COR-L47 (cell line): ENCODE data around the gene ZDHHC16.
"Not testable (repeated sequence)": the region's sequence is repeated elsewhere in the genome, so short reads cannot be mapped to it uniquely, and the experiment has no call there.

ENCODE experiments used
- DNase-seq: peaks from one replicate; lab custom pipeline; 2025; lab: John Stamatoyannopoulos, UW

The ZDHHC16 gene

GRCh38 chr10:97445722-97446639, at the start of gene ZDHHC16, which contains the start of gene EXOSC1:
TSS of gene ZDHHC16 (plus strand) at chr10:97446175. CDS start at chr10:97451676, 5,501 bp downstream.
TSS of gene EXOSC1 (minus strand) at chr10:97446006. CDS start at chr10:97445985, 21 bp downstream.
- peak; percentile 70 for DNase-seq

DNA sequence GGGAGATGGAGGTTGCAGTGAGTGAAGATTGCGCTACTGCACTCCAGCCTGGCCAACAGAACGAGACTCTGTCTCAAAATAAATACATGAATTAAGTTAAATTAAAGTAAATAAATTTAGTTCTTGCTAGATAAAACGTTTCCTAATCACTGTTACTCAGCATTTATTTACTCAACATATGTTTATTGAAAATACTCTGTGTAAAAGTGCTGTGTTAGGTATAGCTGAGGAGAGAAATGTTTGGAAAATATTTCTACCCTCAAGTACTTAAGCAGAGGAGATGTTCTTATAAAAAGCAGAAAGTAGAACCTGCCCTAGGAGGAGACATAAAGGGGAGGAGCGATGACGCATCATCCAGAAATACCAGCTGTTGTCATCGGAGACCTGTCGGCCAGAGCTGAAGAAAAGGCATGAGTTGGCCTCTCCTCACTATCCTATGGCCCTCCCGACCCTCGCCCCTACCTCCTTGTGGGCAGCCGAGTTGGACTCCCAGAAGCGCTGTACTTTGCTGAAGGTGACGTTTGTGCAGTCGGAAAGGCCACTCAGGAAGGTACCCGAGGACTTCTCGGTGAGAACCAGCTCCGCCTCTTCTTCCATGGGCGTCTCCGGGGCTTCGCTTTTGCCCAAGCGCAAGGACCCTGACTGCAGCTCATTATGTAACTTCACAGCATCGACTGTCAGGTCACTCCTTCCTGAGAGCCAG, 46.0 kb upstream of the ZDHHC16 start:
- DNase-seq, result no peak

- DNase-seq, result peak; percentile 71
Observed at GRCh38 chr10:97400665-97401454, 45.1 kb upstream of the ZDHHC16 start, which contains the start of gene RRP12. TSS of gene RRP12 (minus strand) at chr10:97401340. CDS start at chr10:97401231, 109 bp downstream.

GRCh38 chr10:97401455-97401919, 44.5 kb upstream of the ZDHHC16 start:
- DNase-seq, result no peak

DNA sequence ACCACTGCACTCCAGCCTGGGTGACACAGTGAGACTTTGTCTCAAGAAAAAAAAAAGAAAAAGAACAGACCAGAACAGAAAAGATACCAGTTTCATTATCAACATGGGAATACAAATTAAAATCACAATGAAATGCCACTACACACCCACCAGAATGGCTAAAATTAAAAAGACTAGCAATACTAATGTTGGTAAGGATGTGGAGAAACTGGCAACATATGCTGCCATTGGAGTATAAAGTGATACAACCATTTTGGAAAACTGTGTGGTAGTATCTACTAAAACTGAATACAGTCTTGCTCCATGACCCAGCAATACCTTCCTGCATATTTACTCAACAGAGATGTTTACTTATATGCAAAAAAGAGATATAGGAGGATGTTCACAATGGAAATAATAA, 41.9 kb upstream of the ZDHHC16 start:
- DNase-seq, result no peak

GRCh38 chr10:97406064-97406463, 39.9 kb upstream of the ZDHHC16 start:
- DNase-seq, result no peak

GRCh38 chr10:97406483-97406882, 39.5 kb upstream of the ZDHHC16 start:
- DNase-seq, result not testable (repeated sequence)

- DNase-seq, result peak; percentile 24
Observed at GRCh38 chr10:97407211-97407951, 38.6 kb upstream of the ZDHHC16 start.

- no peak for DNase-seq
Observed at GRCh38 chr10:97407952-97408248, 38.1 kb upstream of the ZDHHC16 start.

DNA sequence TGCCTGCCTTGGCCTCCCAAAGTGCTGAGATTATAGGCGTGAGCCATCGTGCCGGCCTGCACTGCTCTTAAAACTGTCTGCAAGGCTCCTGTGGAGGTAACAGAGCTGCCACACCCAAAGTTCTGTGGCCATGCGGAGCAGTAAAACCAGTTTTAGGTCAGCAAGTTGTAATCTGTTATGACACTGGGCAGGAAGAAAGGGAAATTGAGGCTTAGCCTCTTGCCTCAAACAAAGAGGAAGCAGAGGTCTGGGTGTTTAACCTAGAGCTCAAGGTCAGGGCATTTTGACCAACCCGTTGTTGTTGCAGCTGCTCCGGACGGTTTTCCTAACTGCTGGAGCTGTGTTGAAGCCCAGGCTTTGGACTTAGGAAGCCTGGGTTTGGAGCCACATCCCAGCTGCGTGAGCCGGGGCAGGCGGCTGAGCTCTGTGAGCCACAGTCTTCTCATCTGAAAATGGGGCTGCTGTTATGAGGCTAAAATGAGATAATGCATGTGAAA, 37.4 kb upstream of the ZDHHC16 start:
- DNase-seq, result no peak

- DNase-seq, result no peak
Observed at GRCh38 chr10:97411406-97411805, 34.6 kb upstream of the ZDHHC16 start.

DNA sequence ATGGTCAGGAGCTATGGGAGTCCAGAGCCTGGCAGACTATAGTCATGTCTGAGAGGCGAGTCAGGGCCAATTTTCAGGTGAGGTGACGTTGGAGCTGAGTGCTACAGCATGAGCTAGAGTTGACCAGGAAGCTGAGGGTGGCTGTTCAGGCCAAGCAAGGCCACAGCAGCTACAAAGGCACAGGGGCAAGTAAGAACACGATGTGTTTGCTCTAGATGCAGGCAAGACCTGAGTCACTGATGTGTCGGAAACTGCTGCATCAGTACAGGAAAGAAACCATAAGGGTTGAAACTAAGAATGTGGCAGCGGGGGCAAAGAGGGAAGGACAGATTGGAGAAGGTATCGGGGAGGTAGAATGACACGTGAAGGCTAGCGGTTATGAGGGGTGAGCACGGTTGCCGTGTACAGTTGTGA, 33.1 kb upstream of the ZDHHC16 start:
- no peak for DNase-seq

- DNase-seq, result no peak
Observed at GRCh38 chr10:97416565-97416964, 29.4 kb upstream of the ZDHHC16 start.

GRCh38 chr10:97423757-97424098, 22.2 kb upstream of the ZDHHC16 start:
- DNase-seq, result not testable (repeated sequence)

DNA sequence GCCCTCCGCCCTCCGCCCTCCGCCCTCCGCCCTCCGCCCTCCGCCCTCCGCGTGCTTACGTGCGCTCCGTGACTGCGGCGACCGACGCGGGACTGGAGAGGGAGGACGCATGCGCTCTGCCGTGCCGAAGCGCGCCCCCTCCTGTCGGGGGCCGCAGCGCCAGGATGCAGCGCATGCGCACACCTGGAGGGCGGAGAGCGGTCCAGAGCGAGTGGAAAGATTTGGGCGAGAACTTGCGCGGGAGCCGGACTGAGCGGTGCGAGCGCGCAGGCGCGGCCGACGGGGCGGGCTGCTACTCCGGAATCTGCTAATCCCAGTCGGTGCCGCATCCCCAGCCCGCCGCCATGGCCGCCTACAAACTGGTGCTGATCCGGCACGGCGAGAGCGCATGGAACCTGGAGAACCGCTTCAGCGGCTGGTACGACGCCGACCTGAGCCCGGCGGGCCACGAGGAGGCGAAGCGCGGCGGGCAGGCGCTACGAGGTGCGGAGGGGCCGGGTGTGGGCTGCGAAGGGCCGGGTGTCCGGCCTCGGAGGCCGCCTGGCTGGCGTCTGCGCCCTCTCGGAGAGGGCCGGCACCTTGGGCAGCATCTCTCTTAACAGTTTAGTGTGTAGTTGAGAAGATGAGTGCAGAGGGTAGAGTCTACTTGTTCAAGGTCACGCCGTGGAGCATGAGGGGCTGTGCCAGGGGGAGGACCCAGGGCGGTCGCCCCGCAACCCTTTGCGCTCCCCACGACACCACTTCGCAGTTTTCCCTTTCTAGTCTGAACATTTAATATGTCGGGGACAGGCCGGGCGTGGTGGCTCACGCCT, 19.8 kb upstream of the ZDHHC16 start, which contains the start of gene PGAM1:
Gene PGAM1, plus strand, starts transcription at position 228 of the 812 bp plus-strand sequence. Its CDS starts 117 bp downstream, at position 345.
- DNase-seq, result peak; percentile 75

DNA sequence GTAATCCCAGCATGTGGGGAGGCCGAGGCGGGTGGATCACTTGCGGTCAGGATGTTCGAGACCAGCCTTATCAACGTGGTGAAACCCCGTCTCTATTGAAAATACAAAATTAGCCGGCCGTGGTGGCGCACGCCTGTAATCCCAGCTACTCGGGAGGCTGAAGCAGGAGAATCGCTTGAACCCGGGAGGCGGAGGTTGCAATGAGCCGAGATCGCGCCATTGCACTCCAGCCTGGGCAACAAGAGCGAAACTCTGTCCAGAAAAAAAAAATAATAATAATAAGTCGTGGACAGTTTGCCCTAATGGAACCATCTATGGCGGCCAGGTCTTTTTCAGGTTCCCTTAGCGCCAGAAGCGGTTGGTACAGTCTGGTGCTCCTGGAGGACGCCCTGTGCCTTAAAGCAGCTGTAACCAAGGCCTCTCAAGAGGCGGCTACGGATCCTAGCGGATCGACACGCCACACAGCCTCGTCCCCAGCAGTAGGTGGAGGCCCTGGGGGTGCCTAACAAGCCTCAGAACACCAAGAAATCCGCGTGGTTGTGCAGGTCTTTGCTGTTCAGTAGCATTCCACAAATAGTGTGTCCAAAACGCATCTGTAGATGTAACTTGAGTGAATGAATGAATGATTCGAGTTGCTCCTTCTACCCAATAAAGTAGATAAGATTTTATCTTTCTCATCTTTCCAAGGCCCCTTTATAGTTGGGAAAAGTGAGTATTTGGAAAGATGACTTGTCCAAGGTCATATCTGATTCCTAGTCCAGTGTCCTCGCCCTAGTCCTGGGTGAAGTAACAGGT, 19.0 kb upstream of the ZDHHC16 start:
- no peak for DNase-seq

GRCh38 chr10:97427571-97428179, 18.3 kb upstream of the ZDHHC16 start:
- no peak for DNase-seq

DNA sequence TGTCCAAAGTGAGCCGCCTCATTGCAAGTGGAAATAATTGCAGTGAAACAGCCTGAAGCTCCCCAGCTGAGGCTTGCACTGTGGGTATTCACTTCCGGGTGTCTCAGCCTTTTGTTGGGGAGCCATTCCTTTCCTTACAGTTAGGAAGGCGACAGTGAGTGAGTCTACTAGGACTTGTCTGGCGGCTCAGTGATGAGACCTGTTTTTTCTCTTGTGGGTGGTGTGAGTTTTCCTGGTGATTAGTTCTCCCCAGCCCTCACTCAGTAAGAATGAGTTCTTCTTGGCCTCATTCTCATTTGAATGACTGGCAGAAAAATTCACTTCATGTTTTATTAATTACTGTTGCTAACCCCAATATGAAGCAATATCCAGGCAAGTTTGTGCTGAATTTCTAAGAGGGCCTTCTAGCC, 17.4 kb upstream of the ZDHHC16 start:
- no peak for DNase-seq

DNA sequence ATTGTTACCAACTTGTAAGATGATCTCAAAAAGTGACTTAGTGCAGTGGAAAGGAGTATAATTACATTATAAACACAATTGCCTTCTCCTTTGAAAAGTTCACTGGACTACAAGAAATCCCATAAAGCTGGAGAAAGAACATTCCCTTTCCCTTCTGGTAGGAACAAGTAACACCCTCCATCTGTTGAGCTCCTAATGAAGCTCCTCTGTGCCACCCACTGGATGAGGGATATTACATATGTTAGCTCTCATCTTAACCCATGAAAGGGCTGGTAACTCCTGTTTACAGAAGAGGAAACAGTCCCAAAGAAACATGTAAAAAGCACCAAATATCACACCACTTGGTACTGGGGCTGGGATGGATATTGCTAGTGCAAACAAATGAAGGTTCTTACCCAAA, 11.9 kb upstream of the ZDHHC16 start:
- DNase-seq, result no peak
